Astrocyte of the spinal cord (primary cell): ENCODE results near the gene ADCY5.

Experiments
- DNase-seq: peaks from one replicate; pipeline ENCODE4 v3.0.0; 2011; ENCODE audit warnings: low read depth, low spot score
- H3K4me3 ChIP-seq: 2 replicates; pipeline ENCODE4 v1.5.1; 2011; ENCODE audit warnings: low read depth, mild to moderate bottlenecking, low read length, moderate library complexity
- CTCF ChIP-seq: IDR thresholded peaks from 2 replicates; pipeline ENCODE4 v1.5.1; 2012; ENCODE audit warnings: low read depth, mild to moderate bottlenecking, low read length, inconsistent platforms
- in situ Hi-C: cut with HindIII; loops from 2 replicates; pipeline ENCODE4 v1.10.0; 2017; ENCODE audit warnings: low sequenced_read_pairs

Gene ADCY5

GRCh38 chr3:123385981-123386380, 62.9 kb downstream of the ADCY5 start:
- no peak overlapping the region for H3K4me3 ChIP-seq
- no peak for DNase-seq
- TF ChIP-seq CTCF = no peak
- in situ Hi-C loops = no loop called here

- no peak overlapping the region for H3K4me3 ChIP-seq
- in situ Hi-C loops = no loop called here
- no peak for DNase-seq
- TF ChIP-seq CTCF = no peak
These were observed 63.4 kb downstream of the ADCY5 start for GRCh38 chr3:123385499-123385898.

- no peak for TF ChIP-seq CTCF
- H3K4me3 ChIP-seq = no peak overlapping the region
- in situ Hi-C loops = no loop called here
- no peak for DNase-seq
These were observed 63.9 kb downstream of the ADCY5 start for GRCh38 chr3:123385001-123385401.

GRCh38 chr3:123384256-123384655, 64.6 kb downstream of the ADCY5 start:
- in situ Hi-C loops = no loop called here
- no peak overlapping the region for H3K4me3 ChIP-seq
- no peak for TF ChIP-seq CTCF
- no peak for DNase-seq

GRCh38 chr3:123383091-123384053, 65.5 kb downstream of the ADCY5 start:
- no peak for TF ChIP-seq CTCF
- no peak overlapping the region for H3K4me3 ChIP-seq
- in situ Hi-C loops = no loop called here
- no peak for DNase-seq

GRCh38 chr3:123380261-123380660, 68.6 kb downstream of the ADCY5 start:
- DNase-seq = no peak
- no peak for TF ChIP-seq CTCF
- H3K4me3 ChIP-seq = no peak overlapping the region
- in situ Hi-C loops = no loop called here
